ENCODE results near the gene CAPN14. TPM values are rescaled to one million over a fixed set of nuclear protein-coding genes. Genes with fewer than 3 reads are reported as not detected.
A peak's percentile ranks its signal among the peaks of the same experiment; 100 is the strongest.

The CAPN14 gene
- total RNA-seq, 6 donors from 2014 or later: 0.11 to 1.0 (median 0.27) TPM

GRCh38 chr2:31176742-31177141 is 40.6 kb downstream of the CAPN14 start:
- Histone ChIP-seq H3K4me3 (no peak overlapping the region), H3K9me3 (no peaks in the 10 kb centered on the region), H3K36me3 (no peaks in the 10 kb centered on the region), H3K27ac (no peak overlapping the region), H3K27me3 (no peaks in the 10 kb centered on the region), H3K4me1 (no peaks in the 10 kb centered on the region)
- DNase-seq (peak in 1 of 2 donors; percentile 41), ATAC-seq (ENCODE audit: low FRiP score in 2 of 2) (no peak)
- TF ChIP-seq POLR2A (IDR thresholded peaks at IDR 0.05) (no peak), CTCF (IDR thresholded peaks at IDR 0.05) (no peak), POLR2AphosphoS5 (IDR thresholded peaks at IDR 0.05) (no peak), EP300 (IDR thresholded peaks at IDR 0.05) (no peak)
- 84 to 87% methylated on average over 3 to 6 of the region's 10 CpGs for WGBS, 2 donors

- Histone ChIP-seq H3K4me3 (no peak overlapping the region), H3K36me3 (no peaks in the 10 kb centered on the region), H3K4me1 (no peaks in the 10 kb centered on the region), H3K27me3 (no peaks in the 10 kb centered on the region), H3K9me3 (no peaks in the 10 kb centered on the region), H3K27ac (no peak overlapping the region)
- ATAC-seq (ENCODE audit: low FRiP score in 2 of 2) (no peak), DNase-seq (no peak)
- WGBS, 2 donors: 93 to 96% methylated on average over 4 of the region's 4 CpGs
- TF ChIP-seq CTCF (IDR thresholded peaks at IDR 0.05) (no peak), EP300 (IDR thresholded peaks at IDR 0.05) (no peak), POLR2AphosphoS5 (IDR thresholded peaks at IDR 0.05) (no peak), POLR2A (IDR thresholded peaks at IDR 0.05) (no peak)
Measured at GRCh38 chr2:31171142-31171541, 46.2 kb downstream of the CAPN14 start.

DNA sequence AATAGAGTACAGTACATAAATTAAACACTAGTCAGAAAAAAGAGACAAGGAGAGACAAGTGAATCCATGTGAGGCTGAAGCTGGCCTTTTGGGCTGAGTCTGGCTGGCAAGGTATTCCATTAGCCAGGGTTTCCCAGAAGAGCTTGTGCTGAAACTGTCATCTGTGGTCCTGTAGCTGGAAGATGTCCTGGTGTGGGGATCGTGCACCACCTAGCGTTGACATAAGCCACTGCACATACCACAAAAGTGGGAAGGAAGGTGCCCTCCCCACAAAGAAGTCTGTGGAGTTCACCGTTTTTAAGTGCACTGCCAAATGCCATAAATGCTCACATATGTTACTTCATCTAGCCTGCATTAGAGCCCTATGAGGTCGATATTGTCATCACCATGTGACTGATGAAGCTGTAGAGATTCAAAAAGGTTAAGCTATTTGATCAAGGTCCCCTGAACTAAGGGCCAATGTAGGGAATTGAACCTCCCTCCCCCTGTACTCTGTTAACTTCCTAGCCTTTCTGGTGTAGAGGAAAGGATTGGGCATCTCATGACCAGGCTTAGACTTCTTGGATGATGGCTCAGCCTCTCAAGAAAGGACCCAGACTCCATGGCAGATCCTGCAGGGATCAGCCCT is 47.1 kb downstream of the CAPN14 start:
- H3K4me1 ChIP-seq: no peaks in the 10 kb centered on the region
- peak; percentile 80 to 87 (median 86) for TF ChIP-seq CTCF (IDR thresholded peaks at IDR 0.05)
- no peak for TF ChIP-seq POLR2AphosphoS5 (IDR thresholded peaks at IDR 0.05)
- no peaks in the 10 kb centered on the region for H3K9me3 ChIP-seq
- no peaks in the 10 kb centered on the region for H3K36me3 ChIP-seq
- ATAC-seq (ENCODE audit: low FRiP score in 2 of 2) (peak; percentile 72 to 86), DNase-seq (peak in 1 of 2 donors; percentile 63)
- H3K4me3 ChIP-seq: no peak overlapping the region
- H3K27ac ChIP-seq: no peak overlapping the region
- 0 to 2% methylated on average over 4 of the region's 4 CpGs for WGBS, 2 donors
- no peaks in the 10 kb centered on the region for H3K27me3 ChIP-seq

- DNase-seq: peak in 1 of 2 donors; percentile 55
- no peaks in the 10 kb centered on the region for H3K4me1 ChIP-seq
- H3K9me3 ChIP-seq: no peaks in the 10 kb centered on the region
- H3K36me3 ChIP-seq: no peaks in the 10 kb centered on the region
- ATAC-seq (ENCODE audit: low FRiP score in 2 of 2): no peak
- no peaks in the 10 kb centered on the region for H3K27me3 ChIP-seq
- no peak for TF ChIP-seq POLR2AphosphoS5 (IDR thresholded peaks at IDR 0.05)
- no peak for TF ChIP-seq CTCF (IDR thresholded peaks at IDR 0.05)
- TF ChIP-seq POLR2A (IDR thresholded peaks at IDR 0.05): no peak
- no peak for TF ChIP-seq EP300 (IDR thresholded peaks at IDR 0.05)
- no peak overlapping the region for H3K27ac ChIP-seq
- no peak overlapping the region for H3K4me3 ChIP-seq
- WGBS, 2 donors: 88 to 100% methylated on average over 4 to 6 of the region's 6 CpGs
Measured at GRCh38 chr2:31168291-31168690, 49.0 kb downstream of the CAPN14 start.

DNA sequence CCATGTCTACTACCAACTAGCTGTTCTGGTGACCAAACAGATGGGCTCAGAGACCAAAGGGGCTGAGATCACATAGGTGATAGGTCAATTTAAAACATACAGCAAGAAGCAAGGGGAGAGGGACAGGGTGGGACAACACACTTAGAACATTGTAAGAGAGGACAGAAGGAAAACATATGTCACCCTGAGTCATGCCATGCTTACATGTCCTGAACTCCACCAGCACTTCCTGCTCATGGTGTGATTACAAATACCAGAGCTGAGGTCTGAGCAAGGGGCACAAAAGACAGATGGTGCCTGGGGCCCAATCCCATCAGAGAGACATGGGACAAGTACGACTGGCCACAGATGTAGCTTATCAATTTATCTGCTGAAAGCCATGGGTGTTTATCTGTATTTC is 50.4 kb downstream of the CAPN14 start:
- DNase-seq: no peak
- Histone ChIP-seq H3K27ac (no peak overlapping the region), H3K4me1 (no peaks in the 10 kb centered on the region), H3K4me3 (no peak overlapping the region), H3K36me3 (no peaks in the 10 kb centered on the region), H3K27me3 (no peaks in the 10 kb centered on the region), H3K9me3 (no peaks in the 10 kb centered on the region)
- WGBS, 2 donors: 67 to 100% methylated on average over 1 of the region's 1 CpG
- no peak for TF ChIP-seq EP300 (IDR thresholded peaks at IDR 0.05)
- TF ChIP-seq POLR2AphosphoS5 (IDR thresholded peaks at IDR 0.05): no peak
- TF ChIP-seq CTCF (IDR thresholded peaks at IDR 0.05): no peak
- TF ChIP-seq POLR2A (IDR thresholded peaks at IDR 0.05): no peak
- ATAC-seq (ENCODE audit: low FRiP score in 2 of 2): no peak

Data from upper lobe of left lung (tissue), 6 donors.